Measurements from ENCODE around the gene DNAH2.

Gene DNAH2

GRCh38 chr17:7716901-7717755 is at the start of gene DNAH2:
TSS of gene DNAH2 (plus strand) at chr17:7717744. CDS start at chr17:7719735, 1,991 bp downstream.
- DNase-seq = peak; percentile 99

- no peak for DNase-seq
Observed at GRCh38 chr17:7668482-7668881, 49.1 kb upstream of the DNAH2 start.

GRCh38 chr17:7673239-7673638 is 44.3 kb upstream of the DNAH2 start:
- peak; percentile 77 for DNase-seq

GRCh38 chr17:7674934-7675333 is 42.6 kb upstream of the DNAH2 start:
- no peak for DNase-seq

GRCh38 chr17:7676533-7676932 is 41.0 kb upstream of the DNAH2 start:
- no peak for DNase-seq

- DNase-seq = no peak
Observed at GRCh38 chr17:7677388-7678067, 40.0 kb upstream of the DNAH2 start.

- DNase-seq = no peak
Observed at GRCh38 chr17:7684851-7685532, 32.6 kb upstream of the DNAH2 start.

GRCh38 chr17:7685533-7686221 is 31.9 kb upstream of the DNAH2 start:
- DNase-seq = peak; percentile 96

- peak; percentile 95 for DNase-seq
Observed at GRCh38 chr17:7686222-7687071, 31.1 kb upstream of the DNAH2 start.

- DNase-seq = peak; percentile 98
Observed at GRCh38 chr17:7687072-7687907, 30.3 kb upstream of the DNAH2 start, which contains the start of gene TP53. TSS of gene TP53 (minus strand) at chr17:7687490. CDS start at chr17:7676594, 10,896 bp downstream.

- peak; percentile 100 for DNase-seq
Observed at GRCh38 chr17:7687908-7688807, 29.4 kb upstream of the DNAH2 start, which contains the start of gene WRAP53. TSS of gene WRAP53 (plus strand) at chr17:7688477. CDS start at chr17:7688649, 172 bp downstream.

- peak; percentile 37 for DNase-seq
Observed at GRCh38 chr17:7688808-7689316, 28.7 kb upstream of the DNAH2 start.

- DNase-seq = peak; percentile 100
Observed at GRCh38 chr17:7695586-7695985, 22.0 kb upstream of the DNAH2 start.

GRCh38 chr17:7697828-7698588 is 19.5 kb upstream of the DNAH2 start:
- DNase-seq = no peak

- DNase-seq = no peak
Observed at GRCh38 chr17:7700510-7700909, 17.0 kb upstream of the DNAH2 start.

GRCh38 chr17:7701681-7702080 is 15.9 kb upstream of the DNAH2 start:
- DNase-seq = no peak

- no peak for DNase-seq
Observed at GRCh38 chr17:7702776-7703175, 14.8 kb upstream of the DNAH2 start.
